Urinary bladder (tissue), 4 donors: ENCODE measurements around the gene PDZD2. TPM values are rescaled to one million over a fixed set of nuclear protein-coding genes. Genes with fewer than 3 reads are reported as not detected.
A peak's percentile ranks its signal among the peaks of the same experiment; 100 is the strongest.
"Not testable (repeated sequence)": the region's sequence is repeated elsewhere in the genome, so short reads cannot be mapped to it uniquely, and the experiment has no call there.

Source experiments
- DNase-seq: peaks from one replicate; pipeline ENCODE4 v3.0.0-alpha.2; 2015; ENCODE audit errors: extremely low spot score
- H3K27ac ChIP-seq: one replicate; pipeline ENCODE4 v1.5.1; 2013; ENCODE audit warnings: low read depth, mild to moderate bottlenecking, moderate library complexity
- H3K36me3 ChIP-seq: one replicate; pipeline ENCODE4 v1.6.1; 2013; ENCODE audit warnings: mild to moderate bottlenecking, moderate library complexity; ENCODE audit not compliant: insufficient read depth
- H3K4me1 ChIP-seq: one replicate; pipeline ENCODE4 v1.6.1; 2013; ENCODE audit warnings: mild to moderate bottlenecking, moderate library complexity; ENCODE audit not compliant: insufficient read depth
- H3K4me3 ChIP-seq: one replicate; pipeline ENCODE4 v1.5.1; 2013; ENCODE audit warnings: low read depth, low read length
- WGBS: extraction: QIAGEN DNeasy Blood & Tissue Kit; methylation state at CpG from one replicate; pipeline ENCODE4 v1.1.7; 2013; 5-methylcytosine and 5-hydroxymethylcytosine counted together
- polyA plus RNA-seq: library from polyadenylated mRNA; stranded (reverse); fragments of 200-250 nt; gene quantifications from one replicate; pipeline ENCODE4 v1.2.3, GENCODE V29; 2013
- total RNA-seq: library from RNA; depleted of rRNA; stranded (reverse); fragments of >200 nt; gene quantifications from one replicate; pipeline ENCODE4 v1.2.3, GENCODE V29; 2014
- donor health status: healthy with polysubstance abuse.
- donor health status: healthy.

The PDZD2 gene
- 8.1 TPM for total RNA-seq
- 4.5 TPM for polyA plus RNA-seq

DNA sequence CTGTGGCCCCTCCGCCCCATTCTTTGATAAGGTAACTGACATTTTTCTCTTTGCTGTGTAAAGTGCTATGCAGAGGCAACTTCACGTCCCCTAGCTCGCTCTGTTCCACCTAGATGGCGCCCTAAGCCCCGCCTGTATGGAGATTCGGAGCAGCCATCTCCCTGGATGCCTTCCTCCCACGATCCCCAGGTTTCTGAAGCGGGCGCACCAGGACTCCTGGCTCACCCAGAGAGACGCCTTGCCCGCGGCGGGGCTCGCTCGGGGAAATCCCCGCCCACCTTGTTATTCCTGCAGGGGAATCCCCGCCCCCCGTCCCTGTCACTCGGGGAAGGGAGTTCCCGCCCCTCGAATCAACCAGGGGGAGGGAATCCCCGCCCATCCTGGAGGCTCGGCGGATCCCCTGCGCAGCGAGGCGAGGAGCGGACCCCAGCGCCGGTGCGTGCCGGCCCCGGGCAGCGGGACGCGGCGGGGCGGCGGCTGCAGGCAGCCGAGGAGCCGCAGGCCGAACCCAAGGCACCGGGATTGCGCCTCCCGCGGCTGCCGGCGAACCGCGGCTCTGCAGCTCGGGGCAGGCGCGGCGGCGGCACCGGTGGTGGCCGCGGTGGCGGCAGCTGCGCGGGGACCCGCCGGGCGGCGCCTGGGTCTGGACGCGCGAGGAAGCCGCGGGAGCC, at the start of gene PDZD2:
TSS of gene PDZD2 (plus strand) at position 384 of the 671 bp plus-strand sequence.
- H3K27ac ChIP-seq = no peak within 1 kb of the TSS

DNA sequence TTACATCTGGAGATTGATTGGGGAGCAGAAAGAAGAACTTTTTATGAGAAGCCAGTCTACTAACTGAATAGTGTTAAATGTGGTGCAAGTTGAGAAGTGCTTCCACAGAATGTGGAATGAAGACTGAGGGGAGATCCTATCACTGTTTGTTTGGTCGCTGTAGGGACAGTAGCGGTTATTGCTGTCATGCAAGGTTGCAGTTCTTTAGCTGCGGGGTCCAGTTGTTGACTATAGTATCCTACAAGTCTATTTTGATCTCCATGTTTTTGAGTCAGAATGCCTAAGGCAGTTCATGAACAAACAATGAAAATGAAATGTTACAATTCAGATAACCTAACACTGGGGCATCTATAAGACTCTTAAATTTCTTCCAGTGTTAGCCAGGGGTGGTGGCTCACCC, 45.3 kb upstream of the PDZD2 start:
- Histone ChIP-seq H3K4me3 (no peak overlapping the region), H3K27ac (no peak overlapping the region), H3K36me3 (no peaks in the 10 kb centered on the region), H3K4me1 (no peaks in the 10 kb centered on the region)
- DNase-seq = no peak
- WGBS = 84% methylated on average over 3 of the region's 3 CpGs

More for the DNA sequence above, at the start of gene PDZD2:
- WGBS = under 1% methylated on average over 70 of the region's 70 CpGs
- DNase-seq = peak; percentile 58
- Histone ChIP-seq H3K36me3 (no peaks in the 10 kb centered on the region), H3K4me1 (no peaks in the 10 kb centered on the region), H3K4me3 (peak within 1 kb of the TSS; percentile 69)

DNA sequence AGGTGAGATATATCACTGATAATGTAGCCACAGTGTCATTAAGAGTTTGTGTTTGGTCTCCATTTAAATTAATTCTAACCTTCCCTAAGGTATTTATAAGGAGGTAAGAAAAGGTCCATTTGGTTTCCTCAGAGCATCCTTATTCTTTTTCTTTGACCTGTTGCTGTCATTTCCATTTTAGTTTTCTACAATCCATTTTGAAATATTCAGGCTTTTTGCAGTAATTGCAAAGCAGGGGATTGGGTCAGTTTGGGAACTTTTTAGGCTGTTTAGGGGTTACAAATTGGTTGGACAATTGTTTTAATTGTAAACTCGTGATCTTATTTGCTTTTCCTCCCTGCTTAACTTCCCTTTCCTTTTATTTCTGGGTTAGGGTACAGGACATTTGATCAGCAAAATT, 42.6 kb upstream of the PDZD2 start:
- DNase-seq = no peak
- H3K36me3 ChIP-seq = no peaks in the 10 kb centered on the region
- no peak overlapping the region for H3K27ac ChIP-seq
- 75% methylated on average over 1 of the region's 1 CpG for WGBS
- no peaks in the 10 kb centered on the region for H3K4me1 ChIP-seq
- H3K4me3 ChIP-seq = no peak overlapping the region

GRCh38 chr5:31598640-31599611, 40.0 kb upstream of the PDZD2 start:
- DNase-seq = no peak
- 85% methylated on average over 5 of the region's 5 CpGs for WGBS
- Histone ChIP-seq H3K27ac (no peak overlapping the region), H3K4me3 (no peak overlapping the region), H3K4me1 (no peaks in the 10 kb centered on the region), H3K36me3 (no peaks in the 10 kb centered on the region)

DNA sequence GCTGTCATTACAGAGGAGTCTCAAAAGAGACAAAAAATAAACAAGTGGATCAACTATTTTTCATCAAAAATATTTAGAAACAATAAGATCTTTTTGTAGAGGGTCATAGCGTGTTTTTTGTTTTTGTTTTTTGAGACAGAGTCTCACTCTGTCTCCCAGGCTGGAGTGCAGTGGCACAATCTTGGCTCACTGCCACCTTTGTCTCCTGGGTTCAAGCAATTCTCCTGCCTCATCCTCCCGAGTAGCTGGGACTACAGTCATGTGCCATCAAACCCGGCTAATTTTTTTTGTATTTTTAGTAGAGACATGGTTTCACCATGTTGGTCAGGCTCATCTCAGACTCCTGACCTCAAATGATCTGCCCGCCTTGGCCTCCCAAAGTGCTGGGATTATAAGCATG, 36.6 kb upstream of the PDZD2 start:
- not testable (repeated sequence) for H3K4me3 ChIP-seq, DNase-seq, H3K36me3 ChIP-seq, H3K4me1 ChIP-seq, H3K27ac ChIP-seq
- WGBS = 90% methylated on average over 4 of the region's 4 CpGs

DNA sequence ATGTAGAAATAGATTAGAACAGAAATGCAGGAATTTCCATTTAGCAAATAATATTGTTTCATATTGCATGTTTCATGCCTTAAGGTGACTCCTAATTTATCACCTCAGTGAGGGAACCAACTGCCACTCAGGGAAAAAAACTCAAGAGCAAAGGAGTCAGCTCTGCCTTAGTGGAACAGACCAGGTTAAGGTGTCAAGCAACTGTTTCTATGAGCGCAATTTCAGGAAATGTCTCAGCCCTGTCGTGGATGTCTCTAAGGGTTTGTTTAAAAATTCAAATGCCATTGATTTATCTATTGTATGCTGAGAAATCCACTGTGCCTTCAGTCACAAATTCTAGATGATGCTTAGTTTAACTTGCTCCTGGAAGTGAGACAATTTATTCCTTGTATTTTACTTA, 34.7 kb upstream of the PDZD2 start:
- Histone ChIP-seq H3K36me3 (no peaks in the 10 kb centered on the region), H3K27ac (no peak overlapping the region), H3K4me1 (no peaks in the 10 kb centered on the region), H3K4me3 (no peak overlapping the region)
- no peak for DNase-seq
- WGBS = 61% methylated on average over 2 of the region's 2 CpGs

DNA sequence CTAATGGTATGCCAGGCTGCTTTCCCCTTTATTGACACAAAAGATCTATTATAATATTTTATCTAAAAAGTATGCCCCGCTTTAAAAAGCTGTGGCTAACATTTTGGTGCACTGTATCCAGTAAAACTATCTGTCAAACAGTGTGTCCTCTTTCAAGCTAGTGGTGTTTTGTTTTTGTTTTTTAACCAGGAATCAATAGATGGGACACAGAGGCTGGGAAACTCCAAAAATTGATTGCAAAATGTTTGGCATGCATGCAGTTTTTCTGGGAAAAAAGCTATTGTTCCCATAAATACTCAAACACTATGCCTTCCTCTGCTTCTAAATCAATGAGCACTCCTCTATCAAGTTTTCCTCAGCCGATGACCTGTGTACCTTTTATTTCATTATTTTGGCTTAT, 34.3 kb upstream of the PDZD2 start:
- 91% methylated on average over 2 of the region's 2 CpGs for WGBS
- DNase-seq = no peak

DNA sequence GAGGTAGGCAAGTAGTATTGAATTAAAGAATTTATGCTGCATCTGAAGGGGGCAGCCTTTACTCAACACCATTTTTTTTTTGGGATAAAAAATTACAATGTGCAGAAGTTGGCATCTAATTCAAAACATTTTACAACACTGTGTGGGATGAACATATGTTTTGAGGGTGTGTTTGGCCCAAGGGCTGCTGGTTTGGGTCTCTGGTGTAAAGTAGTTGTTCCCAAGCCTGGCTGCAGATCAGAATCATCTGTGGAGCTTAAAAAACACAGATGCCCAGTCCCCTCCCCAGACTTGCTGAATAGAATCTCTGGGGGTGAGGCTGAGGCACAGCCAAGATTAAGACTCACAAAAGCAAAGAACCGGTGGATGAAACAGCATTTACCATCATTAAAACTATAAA, 33.0 kb upstream of the PDZD2 start:
- Histone ChIP-seq H3K27ac (no peak overlapping the region), H3K4me3 (no peak overlapping the region), H3K36me3 (no peaks in the 10 kb centered on the region), H3K4me1 (no peaks in the 10 kb centered on the region)
- WGBS = 61% methylated on average over 1 of the region's 1 CpG
- no peak for DNase-seq

More for the DNA sequence above, 34.3 kb upstream of the PDZD2 start:
- Histone ChIP-seq H3K36me3 (no peaks in the 10 kb centered on the region), H3K4me1 (no peaks in the 10 kb centered on the region), H3K27ac (no peak overlapping the region), H3K4me3 (no peak overlapping the region)

DNA sequence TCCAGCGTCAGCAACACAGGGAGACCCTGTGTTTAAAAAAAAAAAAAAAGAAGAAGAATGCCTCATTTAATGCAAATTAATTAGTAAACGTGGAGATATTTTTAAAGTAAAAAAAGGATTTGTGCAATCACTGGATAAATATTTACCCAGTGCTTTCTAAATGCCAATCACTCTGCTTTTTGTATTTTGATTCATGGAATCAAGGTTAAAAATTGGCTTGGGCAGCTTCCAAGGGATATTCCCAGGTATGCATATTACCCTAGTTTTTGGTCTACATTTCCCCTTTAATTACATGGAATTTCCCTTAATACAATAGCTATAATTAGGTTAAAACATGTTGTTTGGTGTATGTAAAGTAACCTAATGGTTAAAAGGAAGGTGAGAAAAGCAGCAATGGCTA, 31.4 kb upstream of the PDZD2 start:
- DNase-seq = no peak
- 61% methylated on average over 2 of the region's 2 CpGs for WGBS
- Histone ChIP-seq H3K27ac (no peak overlapping the region), H3K4me3 (no peak overlapping the region), H3K4me1 (no peaks in the 10 kb centered on the region), H3K36me3 (no peaks in the 10 kb centered on the region)

DNA sequence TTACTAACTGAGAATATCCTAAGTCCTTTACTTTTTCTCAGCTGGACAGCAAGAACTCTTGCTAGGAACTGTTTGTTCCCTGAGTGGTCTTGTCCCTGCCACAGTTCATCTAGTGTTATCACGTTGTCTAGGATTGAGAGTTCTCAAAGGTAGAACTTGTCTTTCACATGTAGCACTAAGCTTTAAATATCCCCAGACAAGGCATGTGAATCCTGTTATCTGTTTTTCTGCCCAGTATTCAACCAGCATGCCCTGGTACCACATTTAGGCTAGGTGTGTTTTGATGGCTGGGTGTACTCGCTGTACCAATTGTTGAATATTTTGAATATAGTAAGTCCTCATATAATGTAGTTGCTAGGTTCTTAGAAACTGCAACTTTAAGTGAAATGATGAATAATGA, 27.9 kb upstream of the PDZD2 start:
- Histone ChIP-seq H3K27ac (no peak overlapping the region), H3K4me3 (no peak overlapping the region), H3K4me1 (no peaks in the 10 kb centered on the region), H3K36me3 (no peaks in the 10 kb centered on the region)
- WGBS = 83% methylated on average over 2 of the region's 2 CpGs
- DNase-seq = no peak

DNA sequence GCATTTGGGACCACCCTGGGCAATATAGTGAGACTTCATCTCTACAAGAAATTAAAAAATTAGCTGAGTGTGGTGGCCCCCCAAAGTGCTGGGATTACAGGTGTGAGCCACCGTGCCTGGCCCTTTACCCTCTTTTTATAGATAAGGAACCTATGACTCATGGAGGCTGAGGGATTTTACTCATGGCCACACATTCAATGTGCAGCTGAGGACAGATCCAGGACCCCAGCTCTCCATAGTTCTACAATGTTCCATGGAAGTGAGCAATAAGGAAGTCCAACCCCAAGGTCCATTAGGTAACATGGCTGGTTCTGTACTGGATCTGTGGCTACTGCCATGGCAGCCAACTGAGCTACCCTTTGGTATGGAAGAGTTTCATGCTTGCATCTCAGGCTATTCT, 25.3 kb upstream of the PDZD2 start:
- WGBS = 50% methylated on average over 1 of the region's 1 CpG
- Histone ChIP-seq H3K4me1 (no peaks in the 10 kb centered on the region), H3K27ac (no peak overlapping the region), H3K4me3 (no peak overlapping the region), H3K36me3 (no peaks in the 10 kb centered on the region)
- no peak for DNase-seq

DNA sequence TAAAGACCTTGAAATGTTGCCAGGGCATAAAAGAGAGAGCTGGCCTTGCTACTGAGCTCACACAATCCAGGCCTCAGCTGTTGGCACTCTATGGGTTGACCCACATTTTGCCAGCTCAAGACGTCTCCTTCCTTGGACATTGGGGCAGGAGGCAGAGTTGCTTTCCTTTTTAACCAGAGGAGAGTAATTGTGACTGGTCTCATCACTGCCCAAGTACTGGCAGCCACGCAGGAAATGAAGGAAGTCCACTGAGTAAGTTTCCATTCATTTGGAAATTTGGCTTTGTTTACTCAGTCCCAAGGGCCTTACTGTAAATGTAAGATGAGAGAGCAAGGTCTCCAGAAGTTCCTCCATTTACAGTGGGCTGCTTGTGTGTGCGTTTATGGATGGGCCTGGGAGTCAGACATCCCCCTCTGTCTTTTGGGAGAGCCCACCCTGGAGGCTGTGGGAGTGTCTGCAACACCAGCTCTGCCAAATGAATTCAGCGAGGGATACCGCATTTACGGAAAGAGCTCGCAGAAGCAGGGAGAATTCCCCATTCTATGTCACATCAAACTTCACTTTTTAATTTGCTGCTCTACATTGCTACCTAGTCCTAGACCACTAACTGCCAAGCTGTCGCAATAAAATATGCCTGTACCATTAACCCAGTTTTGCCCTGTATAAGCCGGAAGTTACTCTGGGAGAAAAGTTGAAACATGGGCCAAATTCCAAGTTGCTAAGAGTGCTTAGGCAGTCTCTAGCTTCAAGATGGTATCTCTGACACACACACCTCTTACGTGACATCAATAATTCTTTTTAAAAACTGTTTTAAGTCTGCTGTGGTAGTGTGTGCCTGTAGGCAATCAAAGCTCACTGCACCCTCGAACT, 24.5 kb upstream of the PDZD2 start:
- peak; percentile 70 for DNase-seq
- Histone ChIP-seq H3K4me3 (no peak overlapping the region), H3K36me3 (no peaks in the 10 kb centered on the region), H3K4me1 (no peaks in the 10 kb centered on the region), H3K27ac (no peak overlapping the region)
- WGBS = 51% methylated on average over 11 of the region's 11 CpGs

DNA sequence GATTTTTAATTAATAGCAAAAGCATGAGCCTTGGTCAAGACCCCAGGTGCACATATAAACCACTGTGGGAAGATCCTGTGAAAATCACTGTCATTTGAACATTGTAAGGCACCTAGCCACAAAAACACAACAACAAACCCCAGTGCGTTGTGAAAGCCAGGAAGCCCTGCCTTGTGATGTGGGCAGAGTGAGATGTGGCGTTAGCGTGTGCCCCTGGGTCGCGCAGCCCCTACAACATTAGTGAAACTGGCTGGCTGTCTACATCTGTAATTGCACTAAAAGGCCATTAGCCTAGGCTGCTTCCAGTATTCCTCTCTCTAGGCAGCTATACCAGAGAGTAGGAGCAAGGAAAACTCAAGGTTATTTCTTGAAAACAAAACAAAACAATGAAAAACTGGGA, 21.1 kb upstream of the PDZD2 start:
- H3K36me3 ChIP-seq = no peaks in the 10 kb centered on the region
- no peak overlapping the region for H3K27ac ChIP-seq
- no peak overlapping the region for H3K4me3 ChIP-seq
- no peaks in the 10 kb centered on the region for H3K4me1 ChIP-seq
- DNase-seq = no peak
- WGBS = 73% methylated on average over 5 of the region's 5 CpGs
